ENCODE measurements around the gene MLST8. TPM values are rescaled to one million over a fixed set of nuclear protein-coding genes. Genes with fewer than 3 reads are reported as not detected.
"Not testable (repeated sequence)": the region's sequence is repeated elsewhere in the genome, so short reads cannot be mapped to it uniquely, and the experiment has no call there.

Gene MLST8
- total RNA-seq, 1 donor from 2014 or later: 37.0 TPM

DNA sequence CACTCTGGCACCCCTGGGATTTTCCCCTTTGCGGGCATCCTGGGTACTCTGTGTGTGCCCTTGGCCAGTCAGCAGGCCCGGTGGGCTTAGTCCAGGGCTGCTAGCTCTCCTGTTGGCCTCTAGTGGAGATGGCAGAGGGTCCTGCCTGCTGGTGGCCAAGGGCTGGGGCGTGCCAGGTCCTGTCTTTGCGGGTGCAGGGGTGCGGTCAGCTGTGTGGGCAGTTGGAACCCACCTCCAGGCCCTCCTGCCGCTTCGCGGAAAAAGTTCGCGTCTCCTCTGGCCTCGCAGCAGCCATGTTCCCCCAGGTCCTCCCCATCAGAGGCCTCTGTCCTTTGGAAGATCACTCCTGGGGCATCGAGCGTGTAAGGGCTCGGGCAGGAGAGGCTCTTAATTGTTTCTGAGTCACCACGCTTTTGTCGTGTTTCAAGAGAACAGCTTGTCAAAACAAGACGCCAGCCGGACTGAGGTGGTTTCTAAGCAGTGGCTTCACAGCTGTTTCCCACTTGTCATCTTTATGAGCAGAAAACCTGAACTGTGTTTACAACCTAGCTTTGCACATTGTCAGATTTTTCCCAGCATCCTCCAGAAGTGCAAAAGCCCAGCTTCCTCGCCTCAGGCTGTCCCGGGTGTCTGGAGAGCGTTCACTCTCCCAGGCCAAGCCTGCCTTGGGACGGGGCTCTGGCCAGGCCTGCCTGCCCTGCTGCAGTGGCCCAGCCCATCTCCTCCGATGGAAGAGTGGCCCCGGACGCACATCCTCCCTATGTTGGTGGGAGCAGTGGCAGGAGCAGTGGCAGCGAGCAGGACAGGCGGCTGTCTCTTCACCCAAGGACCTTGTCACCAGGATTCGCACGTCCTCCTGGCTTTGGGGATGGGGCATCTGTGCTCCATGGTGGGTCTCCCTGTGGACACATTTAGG lies 26.0 kb downstream of the MLST8 start:
- no peak for DNase-seq (ENCODE audit: low spot score)

DNA sequence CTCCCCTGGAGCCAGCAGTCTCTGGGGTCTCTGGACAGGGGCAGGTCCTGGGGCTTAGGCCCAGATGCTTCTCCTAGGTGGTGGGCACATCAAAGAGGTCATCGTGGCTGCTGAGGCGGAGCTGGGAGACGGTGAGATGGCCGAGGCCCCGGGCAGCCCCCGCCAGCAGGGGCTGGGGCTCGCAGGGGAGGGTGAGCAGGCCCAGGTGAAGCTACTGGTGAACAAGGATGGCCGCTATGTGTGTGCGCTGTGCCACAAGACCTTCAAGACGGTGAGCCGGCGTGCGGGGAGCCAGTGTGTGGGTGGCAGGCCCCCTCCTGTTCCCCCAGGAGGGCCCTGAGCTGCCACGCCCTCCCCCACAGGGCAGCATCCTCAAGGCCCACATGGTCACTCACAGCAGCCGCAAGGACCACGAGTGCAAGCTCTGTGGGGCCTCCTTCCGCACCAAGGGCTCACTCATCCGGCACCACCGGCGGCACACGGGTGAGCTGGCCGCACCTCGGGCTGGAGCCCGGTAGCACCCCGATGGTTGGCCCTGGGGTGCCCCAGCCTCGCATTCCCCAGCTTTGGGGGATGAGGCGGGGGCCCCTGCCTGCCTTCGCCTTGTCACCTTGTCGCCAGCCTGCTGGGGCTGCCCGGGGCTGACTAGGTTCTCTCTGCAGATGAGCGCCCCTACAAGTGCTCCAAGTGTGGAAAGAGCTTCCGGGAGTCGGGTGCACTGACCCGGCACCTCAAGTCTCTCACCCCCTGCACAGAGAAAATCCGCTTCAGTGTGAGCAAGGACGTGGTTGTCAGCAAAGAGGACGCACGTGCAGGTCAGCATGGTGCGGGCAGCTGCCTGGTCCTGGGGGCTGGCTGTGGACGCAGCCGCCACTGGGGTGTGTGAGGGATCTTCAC lies 27.1 kb downstream of the MLST8 start:
- no peak for DNase-seq (ENCODE audit: low spot score)

DNA sequence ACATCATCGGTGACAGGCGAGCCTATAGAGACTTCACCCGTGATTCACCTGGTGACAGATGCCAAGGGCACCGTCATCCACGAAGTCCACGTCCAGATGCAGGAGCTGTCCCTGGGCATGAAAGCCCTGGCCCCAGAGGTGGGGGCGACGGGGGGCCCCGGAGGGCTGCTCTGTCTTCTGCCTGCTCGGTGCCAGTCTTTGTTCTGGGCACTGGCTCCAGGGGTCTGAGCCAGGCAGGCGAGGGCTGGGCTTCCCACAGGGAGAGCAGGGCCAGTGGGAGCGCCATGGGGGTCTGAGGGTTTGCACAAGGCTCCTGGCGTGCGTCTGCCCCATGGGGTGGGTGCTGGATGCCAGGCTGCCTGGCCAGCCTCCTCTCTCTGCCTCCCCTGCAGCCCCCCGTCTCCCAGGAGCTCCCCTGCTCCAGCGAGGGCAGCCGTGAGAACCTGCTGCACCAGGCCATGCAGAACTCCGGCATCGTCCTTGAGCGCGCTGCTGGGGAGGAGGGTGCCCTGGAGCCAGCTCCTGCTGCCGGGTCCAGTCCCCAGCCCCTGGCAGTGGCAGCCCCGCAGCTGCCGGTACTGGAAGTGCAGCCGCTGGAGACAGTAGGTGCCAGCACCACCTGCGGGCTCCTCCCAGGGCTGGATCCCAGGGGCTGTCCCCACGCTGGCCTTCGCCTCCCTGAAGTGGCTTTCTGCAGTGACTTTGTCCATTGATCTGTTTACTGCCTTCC lies 28.0 kb downstream of the MLST8 start:
- DNase-seq (ENCODE audit: low spot score): no peak

DNA sequence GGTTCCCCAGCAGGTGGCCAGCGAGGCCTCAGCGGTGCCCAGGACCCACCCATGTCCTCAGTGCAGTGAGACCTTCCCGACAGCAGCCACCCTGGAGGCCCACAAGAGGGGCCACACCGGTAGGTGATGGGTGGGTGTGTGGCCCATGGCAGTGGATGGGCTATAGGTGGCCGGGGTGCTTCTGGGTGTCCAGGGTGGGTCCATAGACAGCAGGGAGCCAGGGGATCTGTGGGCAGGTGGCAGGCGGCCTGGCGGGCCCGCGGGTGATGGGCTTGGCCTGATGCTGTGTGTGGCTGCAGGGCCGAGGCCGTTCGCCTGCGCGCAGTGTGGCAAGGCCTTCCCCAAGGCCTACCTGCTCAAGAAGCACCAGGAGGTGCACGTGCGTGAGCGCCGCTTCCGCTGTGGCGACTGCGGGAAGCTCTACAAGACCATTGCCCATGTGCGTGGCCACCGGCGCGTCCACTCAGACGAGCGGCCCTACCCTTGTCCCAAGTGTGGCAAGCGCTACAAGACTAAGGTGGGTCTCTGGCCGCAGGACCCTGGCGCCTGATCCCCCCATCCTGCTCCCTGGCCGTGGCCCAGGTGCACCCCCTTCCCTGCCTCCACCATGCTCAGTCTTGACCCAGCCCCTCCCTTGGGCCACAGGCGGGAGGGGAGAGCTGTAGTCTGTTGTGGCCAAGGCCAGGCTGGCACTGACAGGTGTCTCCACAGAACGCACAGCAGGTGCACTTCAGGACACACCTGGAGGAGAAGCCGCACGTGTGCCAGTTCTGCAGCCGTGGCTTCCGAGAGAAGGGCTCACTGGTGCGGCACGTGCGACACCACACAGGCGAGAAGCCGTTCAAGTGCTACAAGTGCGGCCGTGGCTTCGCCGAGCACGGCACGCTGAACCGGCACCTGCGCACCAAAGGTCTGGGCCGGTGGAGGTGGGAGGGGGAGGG lies 28.9 kb downstream of the MLST8 start:
- no peak for DNase-seq (ENCODE audit: low spot score)

DNA sequence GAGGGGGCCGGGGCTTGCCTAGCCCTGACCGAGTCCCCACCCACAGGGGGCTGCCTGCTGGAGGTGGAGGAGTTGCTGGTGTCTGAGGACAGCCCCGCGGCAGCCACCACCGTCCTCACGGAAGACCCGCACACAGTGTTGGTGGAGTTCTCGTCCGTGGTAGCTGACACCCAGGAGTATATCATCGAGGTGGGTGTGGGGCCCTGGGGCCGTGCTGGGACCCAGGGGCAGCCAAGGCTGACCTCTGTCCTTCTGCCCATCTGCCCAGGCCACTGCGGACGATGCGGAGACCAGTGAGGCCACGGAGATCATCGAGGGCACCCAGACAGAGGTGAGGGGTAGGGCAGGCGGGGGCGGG lies 29.5 kb downstream of the MLST8 start:
- DNase-seq (ENCODE audit: low spot score): no peak

DNA sequence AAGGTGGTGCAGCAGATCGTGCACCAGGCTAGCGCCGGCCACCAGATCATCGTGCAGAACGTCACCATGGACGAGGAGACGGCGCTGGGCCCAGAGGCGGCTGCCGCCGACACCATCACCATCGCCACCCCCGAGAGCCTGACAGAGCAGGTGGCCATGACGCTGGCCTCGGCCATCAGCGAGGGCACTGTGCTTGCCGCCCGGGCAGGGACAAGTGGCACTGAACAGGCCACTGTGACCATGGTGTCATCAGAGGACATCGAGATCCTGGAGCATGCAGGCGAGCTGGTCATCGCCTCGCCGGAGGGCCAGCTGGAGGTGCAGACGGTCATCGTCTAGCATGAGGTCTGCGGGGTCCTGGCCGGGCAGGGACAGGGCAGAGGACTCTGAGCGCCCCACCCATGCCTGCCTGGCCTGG lies 30.0 kb downstream of the MLST8 start:
- DNase-seq (ENCODE audit: low spot score): no peak

DNA sequence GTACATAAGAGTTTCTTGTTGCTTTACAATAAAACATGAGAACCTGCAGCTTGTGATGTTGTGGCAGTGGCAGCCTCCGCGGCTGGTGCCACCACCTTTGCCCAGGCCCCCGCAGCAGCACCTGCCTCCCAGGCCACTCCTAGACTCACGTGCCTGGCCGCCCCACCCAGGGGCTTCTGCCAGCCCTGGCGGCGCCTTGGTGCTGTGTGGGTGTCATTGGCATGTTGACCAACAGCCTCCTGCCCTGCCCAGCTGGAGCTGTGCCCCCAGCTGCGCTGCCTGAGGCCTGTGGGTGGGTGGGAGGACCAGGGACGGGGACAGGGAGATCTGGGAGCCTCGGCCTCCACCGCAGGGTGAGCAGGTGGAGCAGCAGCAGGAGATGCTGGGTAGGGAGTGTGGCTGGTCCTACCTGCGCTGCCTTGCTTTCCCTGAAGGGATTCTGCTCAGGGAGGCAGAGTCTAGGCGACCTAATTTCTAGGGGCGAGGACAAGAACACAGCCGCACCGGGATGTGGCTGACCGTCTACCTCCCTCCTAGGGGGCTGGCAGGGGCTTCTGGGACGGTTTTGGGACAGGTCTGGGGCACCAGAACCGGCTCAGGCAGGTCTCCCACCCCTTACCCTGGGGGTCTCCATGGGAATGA lies 30.6 kb downstream of the MLST8 start:
- no peak for DNase-seq (ENCODE audit: low spot score)

DNA sequence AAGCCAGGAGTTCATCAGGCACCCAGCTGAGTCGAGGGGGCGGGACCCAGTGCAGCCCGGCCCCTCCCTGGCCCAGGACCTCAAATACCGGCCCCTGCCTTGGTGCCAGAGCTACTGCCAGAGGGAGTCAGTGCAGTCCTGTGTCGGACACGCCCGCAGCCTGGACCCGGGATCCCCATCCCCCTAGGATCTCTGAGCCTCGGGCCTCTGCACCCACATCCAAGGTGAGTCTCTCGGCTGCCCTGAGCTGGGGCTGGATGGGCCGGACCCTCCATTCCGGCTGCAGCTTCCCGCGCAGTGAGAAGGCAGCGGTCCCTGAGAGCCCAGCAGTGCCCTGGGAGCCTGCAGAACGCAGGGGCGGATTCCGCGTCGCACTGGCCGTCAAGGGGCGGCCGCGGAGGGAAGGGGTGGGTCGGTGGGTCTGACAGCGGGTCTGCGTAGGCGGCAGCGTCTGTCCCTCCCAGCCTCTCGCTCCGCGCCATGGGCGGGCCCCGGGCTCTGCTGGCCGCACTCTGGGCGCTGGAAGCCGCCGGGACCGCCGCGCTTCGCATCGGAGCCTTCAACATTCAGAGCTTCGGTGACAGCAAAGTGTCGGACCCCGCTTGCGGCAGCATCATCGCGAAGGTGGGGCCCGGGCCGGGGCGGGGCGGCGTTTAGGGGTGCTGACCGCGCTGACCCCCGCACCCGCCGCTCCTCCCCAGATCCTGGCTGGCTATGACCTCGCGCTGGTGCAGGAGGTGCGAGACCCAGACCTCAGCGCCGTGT lies 31.3 kb downstream of the MLST8 start, which contains the start of gene DNASE1L2:
DNASE1L2 (plus strand) TSS at position 108 of the 765 bp plus-strand sequence; CDS start at position 481, 373 bp downstream.
- DNase-seq (ENCODE audit: low spot score): no peak

DNA sequence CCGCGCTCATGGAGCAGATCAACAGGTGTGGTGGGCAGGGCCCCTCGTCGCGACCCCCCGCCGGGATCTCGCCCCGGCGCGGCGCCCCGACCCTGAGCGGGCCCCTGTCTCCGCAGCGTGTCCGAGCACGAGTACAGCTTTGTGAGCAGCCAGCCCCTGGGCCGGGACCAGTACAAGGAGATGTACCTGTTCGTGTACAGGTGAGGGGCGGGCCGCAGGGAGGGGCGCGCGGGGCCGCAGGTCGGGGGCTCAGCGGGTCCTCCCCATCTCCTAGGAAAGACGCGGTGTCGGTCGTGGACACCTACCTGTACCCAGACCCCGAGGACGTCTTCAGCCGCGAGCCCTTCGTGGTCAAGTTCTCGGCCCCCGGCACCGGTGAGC lies 31.8 kb downstream of the MLST8 start:
- no peak for DNase-seq (ENCODE audit: low spot score)

DNA sequence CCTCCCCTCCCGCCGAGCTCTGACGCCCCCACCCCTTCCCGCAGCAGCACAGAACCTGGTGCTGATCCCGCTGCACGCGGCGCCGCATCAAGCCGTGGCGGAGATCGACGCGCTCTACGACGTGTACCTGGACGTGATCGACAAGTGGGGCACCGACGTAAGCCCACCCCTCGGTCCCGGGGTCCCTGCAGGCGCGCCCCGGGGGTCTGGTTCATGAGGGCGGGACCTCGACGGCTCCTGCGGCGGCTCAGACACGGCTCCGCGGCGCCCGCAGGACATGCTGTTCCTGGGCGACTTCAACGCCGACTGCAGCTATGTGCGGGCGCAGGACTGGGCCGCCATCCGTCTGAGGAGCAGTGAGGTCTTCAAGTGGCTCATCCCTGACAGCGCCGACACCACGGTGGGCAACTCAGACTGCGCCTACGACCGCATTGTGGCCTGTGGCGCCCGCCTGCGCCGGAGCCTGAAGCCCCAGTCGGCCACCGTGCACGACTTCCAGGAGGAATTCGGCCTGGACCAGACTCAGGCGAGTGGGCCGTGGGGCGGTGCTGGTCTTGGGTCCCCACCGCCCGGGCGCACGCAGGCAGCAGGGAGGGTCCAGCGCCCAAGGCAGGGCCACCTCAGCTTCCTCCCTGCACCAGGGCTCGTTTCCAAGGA lies 32.4 kb downstream of the MLST8 start:
- no peak for DNase-seq (ENCODE audit: low spot score)

DNA sequence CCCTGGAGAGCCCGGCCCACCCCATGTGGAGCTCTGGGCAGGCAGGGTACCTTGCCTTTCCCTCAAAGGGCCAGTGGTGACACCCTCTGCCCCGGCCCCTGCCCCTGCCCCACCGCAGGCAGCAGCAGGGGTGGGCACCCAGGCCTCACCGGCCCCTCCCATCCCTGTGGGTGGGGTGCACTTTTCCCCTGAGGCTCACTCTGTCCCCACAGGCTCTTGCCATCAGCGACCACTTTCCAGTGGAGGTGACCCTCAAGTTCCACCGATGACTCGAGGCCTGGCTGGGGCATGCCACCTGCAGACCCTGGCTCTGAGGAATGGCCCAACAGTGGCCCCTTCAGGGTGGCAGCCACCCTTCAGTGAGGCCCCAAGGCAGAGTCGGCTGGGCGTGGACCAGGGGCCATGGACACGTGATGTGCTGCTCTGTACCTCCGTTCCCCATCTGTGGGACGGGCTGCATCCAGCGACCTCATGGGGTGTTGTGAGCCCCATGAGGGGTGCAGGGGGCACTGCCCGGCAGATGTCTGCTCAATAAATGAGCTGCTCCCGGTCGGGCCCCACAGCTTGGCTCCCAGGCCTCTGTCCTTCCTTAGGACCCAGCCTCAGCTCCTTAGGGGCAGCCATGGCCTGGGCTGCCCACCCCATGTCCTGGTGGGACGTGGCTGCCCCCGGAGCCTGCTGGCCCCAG lies 33.0 kb downstream of the MLST8 start:
- no peak for DNase-seq (ENCODE audit: low spot score)

DNA sequence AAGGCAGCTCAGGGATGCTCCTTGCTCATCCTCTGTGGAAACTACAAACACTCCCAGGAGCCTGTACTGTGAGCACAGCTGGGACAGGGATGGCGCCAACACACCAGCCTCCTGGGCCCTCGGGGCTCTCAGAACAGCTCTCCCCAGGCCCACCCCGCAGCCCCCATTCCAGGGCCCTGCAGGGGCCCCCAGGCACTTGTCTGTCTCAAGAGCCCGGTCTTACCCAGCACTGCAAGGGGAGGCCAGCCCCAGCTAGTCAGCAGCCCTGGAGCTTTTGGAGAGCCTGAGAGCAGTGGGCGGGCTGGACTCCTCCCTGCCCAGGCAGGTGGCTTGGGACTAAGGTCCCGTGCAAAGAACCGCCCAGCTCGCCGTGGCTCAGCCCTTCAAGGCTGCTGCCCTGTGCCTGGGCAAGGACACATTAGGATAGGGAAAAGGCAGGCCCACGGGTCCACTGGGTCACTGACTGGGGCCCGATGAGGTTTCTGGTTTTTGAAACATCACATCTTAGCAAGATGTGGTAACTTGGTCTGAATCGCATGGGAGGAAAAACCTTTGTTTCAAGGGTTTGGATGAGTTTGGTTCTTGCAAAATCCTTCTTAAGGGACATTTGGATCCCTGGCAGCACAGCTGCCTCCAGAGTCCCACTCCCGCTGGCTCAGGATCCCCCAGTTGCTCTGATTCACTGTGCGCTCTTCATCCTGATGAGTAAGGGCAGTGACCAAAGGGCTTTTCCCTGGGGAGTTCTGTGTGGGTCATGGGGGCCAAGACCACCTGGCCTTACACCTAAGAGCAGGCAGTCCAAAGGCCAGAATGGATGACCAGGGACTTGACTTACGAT lies 33.8 kb downstream of the MLST8 start:
- DNase-seq (ENCODE audit: low spot score): no peak

DNA sequence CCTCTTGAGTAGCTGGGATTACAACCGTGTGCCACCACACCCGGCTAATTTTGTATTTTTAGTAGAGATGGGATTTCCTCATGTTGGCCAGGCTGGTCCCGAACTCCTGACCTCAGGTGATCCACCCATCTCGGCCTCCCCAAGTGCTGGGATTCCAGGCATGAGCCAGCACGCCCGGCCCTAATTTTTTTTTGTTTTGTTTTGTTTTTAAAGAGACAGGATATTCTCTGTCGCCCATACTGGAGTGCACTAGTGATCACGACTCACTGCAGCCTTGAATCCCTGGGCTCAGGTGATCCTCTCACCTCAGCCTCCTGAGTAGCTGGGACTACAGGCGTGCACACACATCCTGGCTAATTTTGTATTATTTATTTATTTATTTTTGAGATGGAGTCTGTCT lies 35.1 kb downstream of the MLST8 start:
- not testable (repeated sequence) for DNase-seq (ENCODE audit: low spot score)

DNA sequence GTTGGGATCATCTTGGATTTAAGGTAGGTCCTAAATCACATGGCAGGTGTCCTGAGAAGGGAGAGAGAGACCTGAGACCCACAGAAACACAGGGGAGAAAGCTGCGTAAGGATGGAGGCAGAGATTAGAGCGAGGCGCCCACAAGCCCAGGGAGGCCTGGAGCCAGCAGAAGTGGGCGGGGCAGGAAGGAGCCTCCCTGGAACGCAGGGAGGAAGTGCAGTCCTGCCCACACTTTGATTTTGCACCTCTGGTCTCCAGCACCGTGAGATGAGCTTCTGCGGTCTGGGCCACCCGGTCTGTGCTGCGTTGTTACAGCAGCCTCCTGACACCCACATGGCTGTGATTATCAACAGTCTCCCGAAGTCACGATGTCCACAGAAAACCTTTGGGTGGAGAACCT lies 37.3 kb downstream of the MLST8 start:
- DNase-seq (ENCODE audit: low spot score): no peak

DNA sequence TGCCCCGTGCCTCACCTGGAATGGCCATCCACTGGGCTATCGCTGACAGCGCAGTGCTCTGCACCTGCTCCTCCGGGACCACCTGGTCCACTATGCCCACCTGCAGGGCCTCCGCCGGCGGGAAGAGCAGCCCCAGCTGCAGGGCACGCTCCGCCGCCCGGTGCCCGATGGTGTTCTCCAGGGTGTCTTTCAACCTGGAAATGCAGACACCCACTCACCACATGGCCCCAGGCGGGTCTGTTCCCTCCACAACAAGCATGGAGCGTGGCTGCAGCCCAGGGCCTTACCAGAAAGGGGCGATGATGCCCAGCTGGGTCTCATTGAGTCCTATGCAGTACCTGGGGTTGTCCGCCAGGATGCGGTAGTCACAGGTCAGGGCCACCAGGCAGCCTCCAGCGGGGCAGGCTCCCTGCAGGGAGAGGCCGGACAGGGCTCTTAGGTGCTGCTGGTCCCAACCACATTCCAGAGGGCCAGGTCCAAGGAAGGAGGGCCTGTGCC lies 37.8 kb downstream of the MLST8 start:
- no peak for DNase-seq (ENCODE audit: low spot score)

DNA sequence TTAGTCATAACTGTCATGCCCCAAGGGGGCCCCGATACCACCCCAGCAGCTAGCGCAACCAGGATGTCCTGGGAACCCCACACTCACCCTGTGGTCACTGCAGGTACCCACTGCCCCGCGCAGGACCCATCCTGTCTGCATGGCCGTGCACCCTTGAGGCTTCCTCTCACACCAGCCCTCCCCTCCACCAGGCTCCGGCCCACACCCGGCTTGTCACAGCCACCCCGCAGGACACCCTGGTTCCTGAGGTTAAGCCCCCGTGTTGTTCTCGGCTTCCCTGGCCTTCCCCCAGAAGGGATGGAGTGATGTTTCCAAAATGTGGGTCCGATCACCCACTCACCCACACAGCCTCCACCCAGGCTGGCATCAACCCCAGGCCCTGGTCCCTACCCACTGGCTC lies 38.5 kb downstream of the MLST8 start:
- DNase-seq (ENCODE audit: low spot score): no peak

DNA sequence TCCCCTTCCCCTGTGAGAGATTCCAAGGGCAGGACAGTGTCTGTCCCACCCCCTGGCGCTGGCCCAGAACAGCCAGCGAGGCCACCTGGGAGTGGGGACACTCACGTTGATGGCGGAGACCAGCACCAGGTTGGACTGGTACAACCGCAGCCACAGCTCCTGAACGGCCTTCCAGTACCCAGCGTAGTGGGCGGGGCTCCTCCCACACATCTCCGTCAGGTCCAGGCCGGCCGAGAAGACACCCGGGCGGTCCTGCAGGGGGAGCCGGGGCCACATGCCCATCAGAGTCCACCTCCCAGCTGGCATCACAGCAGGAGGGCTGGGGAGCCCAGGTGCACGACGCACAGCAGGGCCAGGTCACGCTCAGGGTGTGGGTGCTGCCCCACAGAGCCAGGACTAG lies 39.0 kb downstream of the MLST8 start:
- DNase-seq (ENCODE audit: low spot score): no peak
